Transverse colon (tissue), 3 donors: Measurements from ENCODE around the gene DCAF15.

Experiments used
- EP300 ChIP-seq: sonication (generic); formaldehyde crosslinking; IDR thresholded peaks from one replicate; pipeline ENCODE4 v1.6.1; 2017; ENCODE audit warnings: antibody characterized with exemption, low read depth
- TF ChIP-seq, protein P1 (sequence below), 5 experiments: fragments of 200-600 bp in 3 of 5; fragments of 450-650 bp in 2 of 5; sonication (generic) in 3 of 5; IDR thresholded peaks; 1 replicate in 2 of 5; 2 replicates in 3 of 5; pipeline ENCODE4 v1.5.1; 2016 to 2017; ENCODE audit warnings: antibody characterized with exemption in 5 of 5, inconsistent platforms in 3 of 5, mild to moderate bottlenecking in 2 of 5, moderate library complexity in 1 of 5

DNA sequence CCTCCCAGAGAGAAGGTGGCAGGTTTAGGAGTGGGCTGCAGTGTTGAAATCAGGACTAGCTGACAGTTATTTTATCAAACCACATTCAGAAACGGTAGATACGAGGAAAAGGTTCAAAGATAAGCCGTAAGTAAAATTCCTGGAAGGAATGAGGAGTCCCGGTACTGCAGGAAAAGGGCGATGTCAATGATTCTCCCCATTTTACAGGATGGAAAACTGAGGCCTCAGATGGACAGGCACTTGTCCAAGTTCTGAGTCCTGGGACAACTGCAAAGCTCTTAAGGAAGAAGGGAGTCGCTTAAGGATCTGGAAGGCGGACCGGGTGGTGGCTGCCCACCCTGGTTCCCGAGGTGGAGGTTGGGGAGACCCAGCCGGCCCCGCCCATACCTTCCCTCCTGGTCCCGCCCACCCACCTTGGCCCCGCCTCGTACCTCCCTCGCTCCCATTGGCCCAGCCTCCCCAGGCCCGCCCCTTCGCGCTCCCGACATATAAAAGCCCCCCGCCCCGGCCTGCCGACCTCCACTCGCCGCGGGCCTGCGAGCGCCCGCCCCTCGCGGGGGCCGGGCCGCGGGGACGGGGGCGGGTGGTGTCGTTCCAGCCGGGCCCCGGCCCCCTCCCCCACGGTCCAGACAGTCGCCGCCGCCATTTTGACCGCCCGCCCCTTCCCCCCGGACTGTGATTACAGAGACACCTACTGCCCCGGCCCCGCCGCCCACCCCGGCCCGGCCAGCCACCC, 53.2 kb downstream of the DCAF15 start:
- TF ChIP-seq, protein P1, sequence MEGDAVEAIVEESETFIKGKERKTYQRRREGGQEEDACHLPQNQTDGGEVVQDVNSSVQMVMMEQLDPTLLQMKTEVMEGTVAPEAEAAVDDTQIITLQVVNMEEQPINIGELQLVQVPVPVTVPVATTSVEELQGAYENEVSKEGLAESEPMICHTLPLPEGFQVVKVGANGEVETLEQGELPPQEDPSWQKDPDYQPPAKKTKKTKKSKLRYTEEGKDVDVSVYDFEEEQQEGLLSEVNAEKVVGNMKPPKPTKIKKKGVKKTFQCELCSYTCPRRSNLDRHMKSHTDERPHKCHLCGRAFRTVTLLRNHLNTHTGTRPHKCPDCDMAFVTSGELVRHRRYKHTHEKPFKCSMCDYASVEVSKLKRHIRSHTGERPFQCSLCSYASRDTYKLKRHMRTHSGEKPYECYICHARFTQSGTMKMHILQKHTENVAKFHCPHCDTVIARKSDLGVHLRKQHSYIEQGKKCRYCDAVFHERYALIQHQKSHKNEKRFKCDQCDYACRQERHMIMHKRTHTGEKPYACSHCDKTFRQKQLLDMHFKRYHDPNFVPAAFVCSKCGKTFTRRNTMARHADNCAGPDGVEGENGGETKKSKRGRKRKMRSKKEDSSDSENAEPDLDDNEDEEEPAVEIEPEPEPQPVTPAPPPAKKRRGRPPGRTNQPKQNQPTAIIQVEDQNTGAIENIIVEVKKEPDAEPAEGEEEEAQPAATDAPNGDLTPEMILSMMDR (IDR thresholded peaks at IDR 0.05) = no peak
- no peak for TF ChIP-seq EP300
